SKM-1 treated with dmso at 0.1 percent for 144 hours (cell line): ENCODE data around the gene SCGB1D1.

Source experiments
- DNase-seq: peaks from one replicate; lab custom pipeline; 2025; ENCODE audit not compliant: unreplicated experiment; lab: John Stamatoyannopoulos, UW

The SCGB1D1 gene, protein sequence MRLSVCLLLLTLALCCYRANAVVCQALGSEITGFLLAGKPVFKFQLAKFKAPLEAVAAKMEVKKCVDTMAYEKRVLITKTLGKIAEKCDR

DNA sequence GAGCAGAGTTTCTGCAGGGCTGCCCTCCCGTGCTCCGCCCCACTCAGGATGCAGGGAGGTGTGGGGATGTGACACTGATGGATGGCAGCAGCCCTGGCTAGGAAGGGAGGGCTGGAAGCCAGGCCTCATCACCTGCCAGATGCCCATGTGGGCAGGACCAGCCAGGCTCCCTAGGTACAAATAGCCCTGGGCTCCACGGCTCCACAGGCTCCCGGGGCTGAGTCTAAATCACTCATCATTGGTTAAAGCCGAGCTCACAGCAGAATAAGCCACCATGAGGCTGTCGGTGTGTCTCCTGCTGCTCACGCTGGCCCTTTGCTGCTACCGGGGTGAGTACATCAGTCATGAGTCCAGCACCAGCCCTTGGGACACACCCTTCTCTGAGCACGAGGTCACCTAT, at the start of gene SCGB1D1:
Gene SCGB1D1 (plus strand): TSS at position 206 of the 400 bp plus-strand sequence. CDS start 69 bp downstream, at position 275.
- DNase-seq, result no peak

DNA sequence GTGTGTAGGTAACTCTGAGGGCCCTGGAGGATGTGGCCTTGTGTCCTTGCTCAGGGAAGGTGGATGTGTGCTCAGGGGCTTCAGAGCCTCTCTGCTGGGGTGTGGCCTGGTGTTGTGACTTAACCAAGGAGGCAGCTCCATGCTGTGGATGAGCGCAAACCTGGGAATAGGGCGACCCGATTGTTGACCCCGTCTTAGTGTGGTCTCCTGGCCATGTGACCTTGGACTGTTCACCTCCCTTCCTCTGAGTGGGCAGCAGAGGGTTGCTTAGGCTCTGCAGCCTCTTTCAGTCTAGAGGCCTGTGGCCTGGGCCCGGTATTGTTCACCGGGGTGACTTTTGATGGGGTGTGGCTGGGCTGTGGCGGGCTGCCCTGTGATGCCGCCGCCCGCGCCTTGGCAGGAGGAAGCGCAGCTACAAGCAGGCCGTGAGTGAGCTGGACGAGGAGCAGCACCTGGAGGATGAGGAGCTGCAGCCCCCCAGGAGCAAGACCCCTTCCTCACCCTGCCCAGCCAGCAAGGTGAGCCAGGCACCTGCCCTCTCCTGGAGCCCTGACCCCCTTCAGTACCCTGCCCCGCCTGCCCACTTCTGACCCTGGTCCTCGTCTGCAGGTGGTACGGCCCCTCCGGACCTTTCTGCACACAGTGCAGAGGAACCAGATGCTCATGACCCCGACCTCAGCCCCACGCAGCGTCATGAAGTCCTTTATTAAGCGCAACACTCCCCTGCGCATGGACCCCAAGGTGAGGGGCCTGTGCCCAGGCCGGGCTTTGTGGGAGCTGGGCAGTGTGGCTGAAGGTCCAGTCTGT, 49.5 kb upstream of the SCGB1D1 start:
- DNase-seq, result no peak

GRCh38 chr11:62141111-62142042, 48.6 kb upstream of the SCGB1D1 start:
- no peak for DNase-seq

DNA sequence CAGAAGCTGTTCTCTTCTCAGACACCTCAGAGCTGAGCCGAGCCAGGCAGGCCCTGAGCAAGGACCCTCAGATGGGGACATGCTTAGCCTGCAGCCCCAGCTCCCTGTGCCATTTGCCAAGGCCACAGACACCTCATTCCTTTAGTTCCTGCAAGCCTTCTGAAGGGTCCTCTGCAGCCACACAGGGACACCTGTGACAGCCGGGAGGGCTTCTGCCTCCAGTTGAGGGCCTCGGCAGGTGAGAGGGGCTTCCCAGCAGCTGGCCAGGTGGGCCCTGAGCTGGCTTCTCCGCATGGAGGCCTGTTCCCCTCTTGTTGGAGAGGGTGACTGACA, 48.0 kb upstream of the SCGB1D1 start:
- no peak for DNase-seq

DNA sequence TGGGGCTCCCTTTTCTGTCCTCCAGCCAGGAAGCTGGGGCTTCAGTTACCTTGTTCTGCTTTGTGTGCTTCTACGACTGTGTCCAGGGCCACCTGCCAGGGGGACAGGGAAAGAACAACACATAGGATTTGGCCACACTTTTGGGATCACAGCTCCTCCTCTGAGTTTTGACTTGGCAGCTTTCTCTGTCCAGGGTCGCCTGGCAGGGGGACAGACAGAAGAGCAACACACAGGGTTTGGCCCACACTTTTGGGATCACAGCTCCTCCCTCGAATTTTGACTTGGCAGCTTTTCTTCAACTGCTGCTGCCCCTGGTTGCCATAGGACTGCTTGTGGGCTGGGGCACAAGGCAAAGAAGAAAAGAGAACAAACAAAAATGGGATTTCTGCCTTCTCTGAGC, 47.1 kb upstream of the SCGB1D1 start:
- DNase-seq, result no peak

GRCh38 chr11:62143727-62144126, 46.3 kb upstream of the SCGB1D1 start:
- DNase-seq, result no peak

- DNase-seq, result no peak
These were observed 45.3 kb upstream of the SCGB1D1 start for GRCh38 chr11:62144641-62145255.

GRCh38 chr11:62145261-62145871, 44.6 kb upstream of the SCGB1D1 start:
- DNase-seq, result no peak

DNA sequence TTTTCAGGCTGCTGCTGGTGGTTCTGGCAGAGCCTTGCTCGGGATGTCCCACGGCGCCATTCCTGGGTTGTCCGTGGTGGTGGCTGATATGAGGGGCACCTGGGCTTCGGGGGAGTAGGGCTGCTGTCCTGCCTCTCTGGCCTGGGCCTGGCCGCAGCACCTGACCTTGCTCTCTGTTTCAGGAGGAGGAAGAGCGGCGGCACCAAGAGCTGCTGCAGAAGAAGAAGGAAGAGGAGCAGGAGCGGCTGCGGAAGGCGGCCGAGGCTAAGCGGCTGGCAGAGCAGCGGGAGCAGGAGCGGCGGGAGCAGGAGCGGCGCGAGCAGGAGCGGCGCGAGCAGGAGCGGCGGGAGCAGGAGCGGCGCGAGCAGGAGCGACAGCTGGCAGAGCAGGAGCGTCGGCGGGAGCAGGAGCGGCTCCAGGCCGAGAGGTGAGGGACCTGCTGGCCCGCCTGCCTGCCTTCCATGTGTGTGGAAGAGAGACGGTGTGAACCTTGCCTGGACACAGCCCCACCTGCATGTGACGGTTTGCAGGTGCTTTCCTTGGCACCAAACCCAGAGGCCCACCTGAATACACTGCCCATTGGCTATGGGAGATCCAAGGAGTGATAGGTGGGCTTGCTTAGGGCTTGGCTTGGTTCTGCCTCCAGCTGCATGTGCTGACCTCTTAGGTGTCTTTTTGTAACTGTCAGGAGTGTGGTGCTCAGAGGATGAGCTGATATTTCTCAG, 43.4 kb upstream of the SCGB1D1 start:
- no peak for DNase-seq

DNA sequence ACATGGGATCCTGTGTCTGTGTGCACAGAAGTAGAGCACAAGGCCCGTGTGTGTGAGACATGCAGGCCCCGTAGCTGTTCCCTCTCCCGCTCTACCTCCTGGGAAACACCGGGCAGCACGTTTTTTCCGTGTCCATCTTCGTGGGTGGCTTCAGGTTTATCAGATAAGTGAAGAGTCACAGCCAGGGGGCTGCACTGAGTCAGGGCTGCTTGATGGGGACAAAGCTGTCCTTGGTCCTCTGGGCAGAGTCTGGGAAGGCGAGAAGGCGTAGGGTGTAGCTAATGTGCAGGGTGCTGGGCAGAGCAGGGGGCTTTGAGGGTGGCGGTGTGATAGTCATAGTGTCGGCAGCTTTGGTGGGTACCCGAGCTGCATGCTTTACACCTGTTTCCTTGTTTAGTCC, 42.5 kb upstream of the SCGB1D1 start:
- no peak for DNase-seq

GRCh38 chr11:62148271-62148980, 41.6 kb upstream of the SCGB1D1 start:
- DNase-seq, result no peak

- DNase-seq, result no peak
These were observed 39.8 kb upstream of the SCGB1D1 start for GRCh38 chr11:62149986-62150886.

GRCh38 chr11:62150887-62151736, 38.9 kb upstream of the SCGB1D1 start:
- no peak for DNase-seq

DNA sequence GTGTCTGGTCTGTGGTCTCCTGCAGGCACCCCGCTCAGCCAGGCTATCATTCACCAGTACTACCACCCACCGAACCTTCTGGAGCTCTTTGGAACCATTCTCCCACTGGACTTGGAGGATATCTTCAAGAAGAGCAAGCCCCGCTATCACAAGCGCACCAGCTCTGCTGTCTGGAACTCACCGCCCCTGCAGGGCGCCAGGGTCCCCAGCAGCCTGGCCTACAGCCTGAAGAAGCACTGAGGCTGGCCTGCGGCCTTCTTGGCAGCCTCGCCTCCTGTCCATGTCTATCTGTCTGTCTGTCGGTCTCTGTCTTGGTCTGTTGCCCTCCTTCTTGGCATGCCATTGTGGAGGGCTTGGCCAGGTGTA, 38.3 kb upstream of the SCGB1D1 start:
- DNase-seq, result no peak

DNA sequence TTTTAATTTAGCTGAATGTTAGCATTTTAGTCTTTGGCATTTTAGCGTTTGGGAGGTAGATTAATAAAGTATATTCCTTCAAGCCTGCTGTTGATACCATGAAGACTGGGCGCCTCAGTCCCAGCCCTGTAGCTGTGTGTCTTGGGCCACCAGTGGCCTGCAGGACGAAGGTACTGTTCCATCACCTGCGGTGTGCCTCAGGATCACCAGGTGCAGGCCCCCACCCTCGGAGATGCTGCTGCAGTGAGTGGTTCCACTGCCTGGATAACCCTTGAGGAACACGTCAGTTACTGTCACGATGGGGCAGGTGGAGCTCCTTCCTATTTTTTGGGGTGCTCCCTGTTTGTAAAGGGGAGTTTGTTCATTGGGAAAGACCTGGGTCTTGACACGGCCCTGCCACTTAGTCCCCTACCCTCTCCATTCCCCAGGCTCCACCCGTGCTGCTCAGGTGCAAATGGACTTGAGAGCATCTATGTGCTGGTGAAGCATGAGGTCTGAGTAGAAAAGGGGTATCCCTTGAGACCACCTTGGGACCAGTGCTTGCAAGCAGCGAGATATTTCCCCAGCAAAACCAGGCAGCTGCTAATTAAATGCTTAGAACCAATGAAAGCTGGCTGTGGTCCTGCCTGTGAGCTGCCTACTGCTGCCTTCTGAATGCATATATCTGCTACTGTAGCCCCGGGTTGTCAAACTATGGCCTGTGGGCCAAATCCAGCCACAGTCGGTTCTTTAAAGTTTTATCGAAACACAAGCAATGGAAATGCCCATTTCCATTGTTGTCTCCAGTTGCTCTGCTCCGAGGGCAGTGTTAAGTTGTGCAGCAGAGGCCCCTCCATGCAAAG, 37.5 kb upstream of the SCGB1D1 start:
- no peak for DNase-seq

DNA sequence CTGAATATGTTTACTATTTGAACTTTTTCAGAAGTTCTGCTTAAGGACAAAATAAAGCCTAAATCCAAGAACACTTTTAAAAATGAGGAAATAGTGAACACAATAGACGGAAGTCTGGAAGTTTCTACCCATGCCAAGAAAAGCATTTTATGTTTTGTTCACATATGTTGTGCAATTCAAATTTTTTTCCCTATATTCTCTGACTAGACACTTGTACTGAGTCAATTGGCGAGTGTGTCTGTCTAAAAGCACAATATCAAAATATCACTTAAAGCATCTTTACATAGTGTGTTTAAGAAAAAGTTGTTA, 37.0 kb upstream of the SCGB1D1 start:
- DNase-seq, result no peak

- no peak for DNase-seq
These were observed 36.4 kb upstream of the SCGB1D1 start for GRCh38 chr11:62153617-62154016.
